HG03442 (cell line): Measurements from ENCODE around the gene EI24.
A peak's percentile ranks its signal among the peaks of the same experiment; 100 is the strongest.

Source experiments
- ATAC-seq: cut with Tn5 transposase; IDR thresholded peaks from one replicate; pipeline ENCODE4 v1.9.1; 2021; ENCODE audit warnings: mild to moderate bottlenecking, moderate library complexity; ENCODE audit not compliant: unreplicated experiment

Gene EI24

DNA sequence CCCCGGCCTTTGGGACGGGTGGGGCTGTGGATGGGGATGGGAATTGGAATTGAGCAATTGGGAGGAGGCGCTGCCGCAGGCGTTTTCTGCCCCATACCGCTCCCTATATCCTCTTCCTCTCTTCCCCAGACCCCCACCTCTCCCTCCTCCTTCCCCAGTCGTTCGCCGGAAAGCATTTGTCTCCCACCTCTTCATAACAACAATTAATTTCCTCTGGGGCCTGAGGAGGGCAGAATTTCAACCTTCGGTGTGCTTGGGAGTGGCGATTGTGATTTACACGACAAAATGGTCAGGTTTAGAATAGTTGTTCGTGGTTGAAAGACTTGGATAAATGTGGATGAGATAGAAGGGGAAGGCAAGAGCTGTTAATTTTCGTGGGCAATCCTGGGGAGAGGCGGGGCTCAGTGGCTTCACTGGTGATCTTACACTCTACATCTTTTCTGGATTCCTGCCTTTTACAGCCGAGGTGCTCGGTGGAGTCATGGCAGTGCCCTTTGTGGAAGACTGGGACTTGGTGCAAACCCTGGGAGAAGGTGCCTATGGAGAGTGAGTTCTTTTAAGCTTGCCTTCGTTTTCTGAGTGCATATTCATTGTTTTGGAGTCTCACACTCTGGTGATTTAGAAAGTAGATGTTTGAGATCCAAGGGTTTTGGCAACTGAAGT lies 57.1 kb downstream of the EI24 start:
- ATAC-seq: peak; percentile 24

DNA sequence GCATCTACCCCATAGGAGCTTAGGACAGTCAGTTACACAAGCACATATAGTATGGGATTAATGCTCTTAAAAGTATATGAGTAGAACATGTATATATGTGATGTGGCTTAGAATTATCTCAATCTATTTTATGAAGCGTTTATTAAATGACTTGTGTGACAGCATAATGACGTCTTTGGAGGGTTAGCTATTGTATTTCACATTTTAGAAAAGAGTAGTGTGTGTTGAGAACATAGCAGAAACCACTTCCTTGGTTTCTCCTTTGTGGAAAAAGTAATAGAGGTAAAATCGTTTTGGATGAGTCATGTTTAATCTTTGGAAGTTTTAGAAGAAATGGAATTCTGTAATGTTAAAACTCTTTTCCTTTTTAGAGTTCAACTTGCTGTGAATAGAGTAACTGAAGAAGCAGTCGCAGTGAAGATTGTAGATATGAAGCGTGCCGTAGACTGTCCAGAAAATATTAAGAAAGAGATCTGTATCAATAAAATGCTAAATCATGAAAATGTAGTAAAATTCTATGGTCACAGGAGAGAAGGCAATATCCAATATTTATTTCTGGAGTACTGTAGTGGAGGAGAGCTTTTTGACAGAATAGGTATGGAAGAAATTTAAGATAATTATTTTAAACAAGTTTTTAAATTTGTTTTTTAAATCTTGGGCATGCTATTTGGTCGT lies 58.1 kb downstream of the EI24 start:
- ATAC-seq: no peak
